Midbrain (tissue), 1 donor: Measurements from ENCODE around the gene PPP2R2C.

Experiments used
- DNase-seq: peaks from one replicate; lab custom pipeline; 2025; lab: John Stamatoyannopoulos, UW

Gene PPP2R2C

GRCh38 chr4:6396696-6397236, 75.6 kb downstream of the PPP2R2C start:
- no peak for DNase-seq

GRCh38 chr4:6395466-6396228, 76.8 kb downstream of the PPP2R2C start:
- DNase-seq: no peak

GRCh38 chr4:6394671-6395081, 77.7 kb downstream of the PPP2R2C start:
- no peak for DNase-seq

GRCh38 chr4:6393544-6394475, 78.6 kb downstream of the PPP2R2C start:
- DNase-seq: no peak

- no peak for DNase-seq
Measured at GRCh38 chr4:6393066-6393465, 79.3 kb downstream of the PPP2R2C start.

- DNase-seq: no peak
Measured at GRCh38 chr4:6392407-6392806, 80.0 kb downstream of the PPP2R2C start.

- DNase-seq: no peak
Measured at GRCh38 chr4:6391852-6392188, 80.6 kb downstream of the PPP2R2C start.

- DNase-seq: no peak
Measured at GRCh38 chr4:6391186-6391851, 81.1 kb downstream of the PPP2R2C start.

- DNase-seq: peak; percentile 68
Measured at GRCh38 chr4:6390356-6390755, 82.1 kb downstream of the PPP2R2C start.

GRCh38 chr4:6389142-6389825, 83.1 kb downstream of the PPP2R2C start:
- no peak for DNase-seq

GRCh38 chr4:6388713-6389112, 83.7 kb downstream of the PPP2R2C start:
- no peak for DNase-seq

- no peak for DNase-seq
Measured at GRCh38 chr4:6387946-6388345, 84.5 kb downstream of the PPP2R2C start.

GRCh38 chr4:6386091-6386490, 86.3 kb downstream of the PPP2R2C start:
- DNase-seq: no peak

GRCh38 chr4:6385288-6385687, 87.1 kb downstream of the PPP2R2C start:
- DNase-seq: no peak

- no peak for DNase-seq
Measured at GRCh38 chr4:6384541-6384940, 87.9 kb downstream of the PPP2R2C start.

GRCh38 chr4:6383929-6384328, 88.5 kb downstream of the PPP2R2C start:
- no peak for DNase-seq

GRCh38 chr4:6383009-6383404, 89.4 kb downstream of the PPP2R2C start:
- no peak for DNase-seq

- DNase-seq: no peak
Measured at GRCh38 chr4:6381571-6382123, 90.8 kb downstream of the PPP2R2C start.

GRCh38 chr4:6380746-6381410, 91.5 kb downstream of the PPP2R2C start:
- DNase-seq: no peak

GRCh38 chr4:6379767-6380745, 92.4 kb downstream of the PPP2R2C start:
- no peak for DNase-seq
